ENCODE measurements around the gene SOST.

SOST gene

GRCh38 chr17:43741636-43742035 lies 17.0 kb downstream of the SOST start:
- no peak for DNase-seq
- no peak for ATAC-seq

GRCh38 chr17:43740541-43740940 lies 18.1 kb downstream of the SOST start:
- no peak for DNase-seq
- no peak for ATAC-seq

DNA sequence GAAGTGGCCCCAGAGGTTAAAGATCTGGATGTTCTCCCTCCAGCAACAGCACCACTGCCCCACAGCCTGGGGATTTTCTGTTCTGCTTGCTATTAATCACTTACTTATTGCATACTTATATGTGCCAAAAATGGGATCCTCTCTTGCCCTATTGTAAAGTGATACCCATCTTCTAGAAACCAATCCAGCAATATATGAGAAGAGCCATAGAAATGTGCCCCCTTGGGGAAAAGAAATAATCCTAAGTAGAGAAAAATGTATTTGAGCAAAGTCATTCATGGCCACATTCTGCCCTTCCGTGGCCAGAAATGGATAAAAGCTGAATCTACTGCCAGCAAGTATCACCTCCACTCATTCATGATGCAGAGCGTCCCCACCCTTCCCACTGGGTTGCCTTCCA lies 20.9 kb downstream of the SOST start:
- ATAC-seq: no peak
- no peak for DNase-seq

DNA sequence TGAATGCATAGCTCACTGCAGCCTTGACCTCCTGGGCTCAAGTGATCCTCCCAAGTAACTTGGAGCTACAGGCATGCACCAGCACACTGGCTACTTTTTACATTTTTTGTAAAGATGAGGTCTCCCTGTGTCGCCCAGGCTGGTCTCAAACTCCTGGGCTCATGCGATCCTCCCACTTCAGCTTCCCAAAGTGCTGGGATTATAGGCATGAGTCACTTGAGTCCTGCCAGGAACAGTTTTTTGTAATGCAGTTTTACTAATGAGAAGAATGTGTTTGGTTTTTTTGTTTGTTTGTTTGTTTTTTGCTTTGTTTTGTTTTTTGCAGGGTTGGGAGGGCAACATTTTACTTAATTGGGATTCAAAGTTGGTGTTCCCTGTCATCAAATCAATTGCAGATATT lies 22.2 kb downstream of the SOST start:
- DNase-seq: no peak
- ATAC-seq: no peak

- ATAC-seq (no peak), DNase-seq (no peak)
Measured at GRCh38 chr17:43734376-43734775, 24.2 kb downstream of the SOST start.

- DNase-seq (no peak), ATAC-seq (no peak)
Measured at GRCh38 chr17:43733956-43734355, 24.6 kb downstream of the SOST start.

- no peak for ATAC-seq
- no peak for DNase-seq
Measured at GRCh38 chr17:43732958-43733357, 25.6 kb downstream of the SOST start.

DNA sequence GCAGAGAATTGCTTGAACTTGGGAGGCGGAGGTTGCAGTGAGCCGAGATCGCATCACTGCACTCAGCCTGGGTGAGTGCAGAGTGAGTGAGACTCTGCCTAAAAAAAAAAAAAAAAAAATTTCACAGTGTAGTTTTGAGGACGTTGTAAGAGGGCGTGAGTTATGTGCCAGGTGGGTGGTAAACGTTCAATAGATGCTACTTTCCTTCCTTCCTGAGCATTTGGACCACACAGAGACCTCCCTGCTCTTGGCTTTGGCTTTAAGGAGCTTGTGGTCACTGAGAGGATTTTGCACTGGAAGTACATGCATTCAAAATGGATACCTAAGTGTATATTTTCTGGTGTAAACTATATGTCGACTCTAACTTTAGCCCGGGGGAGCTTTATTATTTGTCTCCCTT lies 30.5 kb downstream of the SOST start:
- ATAC-seq (no peak), DNase-seq (no peak)

DNA sequence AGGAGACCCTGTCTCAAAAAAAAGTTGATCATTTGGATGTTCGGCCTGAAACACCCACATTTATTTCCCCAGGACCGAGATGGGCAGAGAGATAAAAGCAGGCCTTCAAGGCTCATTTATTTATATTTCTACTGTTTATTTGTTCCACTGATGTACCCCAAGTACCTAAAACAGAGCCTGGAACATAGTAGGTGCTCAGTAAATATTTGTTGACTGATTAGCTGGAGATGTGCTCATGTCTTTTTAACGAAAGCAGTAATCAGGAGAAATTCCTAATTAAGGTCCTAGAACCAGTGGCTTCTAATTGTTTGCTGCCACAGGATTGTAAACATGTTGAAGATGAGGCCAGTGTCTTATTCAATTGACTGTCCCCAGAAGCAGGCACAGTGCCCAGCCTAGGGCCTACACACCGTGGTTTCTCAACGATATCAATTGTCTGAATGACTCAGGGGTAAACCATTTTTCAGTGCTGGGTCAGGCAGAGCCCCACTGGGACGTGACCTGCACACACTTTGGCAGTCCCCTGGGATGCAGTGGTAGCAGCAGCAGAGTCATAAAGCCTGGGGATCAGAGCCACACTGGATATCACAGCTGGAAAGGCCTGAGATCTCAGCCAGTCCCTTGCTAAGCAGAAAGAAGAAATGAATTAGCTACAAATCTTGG lies 34.8 kb downstream of the SOST start:
- DNase-seq (no peak), ATAC-seq (no peak)

- DNase-seq (no peak), ATAC-seq (no peak)
Measured at GRCh38 chr17:43722870-43723665, 35.5 kb downstream of the SOST start.

GRCh38 chr17:43722269-43722619 lies 36.3 kb downstream of the SOST start:
- DNase-seq (no peak), ATAC-seq (no peak)

- no peak for ATAC-seq
- no peak for DNase-seq
Measured at GRCh38 chr17:43721537-43722268, 36.9 kb downstream of the SOST start.

DNA sequence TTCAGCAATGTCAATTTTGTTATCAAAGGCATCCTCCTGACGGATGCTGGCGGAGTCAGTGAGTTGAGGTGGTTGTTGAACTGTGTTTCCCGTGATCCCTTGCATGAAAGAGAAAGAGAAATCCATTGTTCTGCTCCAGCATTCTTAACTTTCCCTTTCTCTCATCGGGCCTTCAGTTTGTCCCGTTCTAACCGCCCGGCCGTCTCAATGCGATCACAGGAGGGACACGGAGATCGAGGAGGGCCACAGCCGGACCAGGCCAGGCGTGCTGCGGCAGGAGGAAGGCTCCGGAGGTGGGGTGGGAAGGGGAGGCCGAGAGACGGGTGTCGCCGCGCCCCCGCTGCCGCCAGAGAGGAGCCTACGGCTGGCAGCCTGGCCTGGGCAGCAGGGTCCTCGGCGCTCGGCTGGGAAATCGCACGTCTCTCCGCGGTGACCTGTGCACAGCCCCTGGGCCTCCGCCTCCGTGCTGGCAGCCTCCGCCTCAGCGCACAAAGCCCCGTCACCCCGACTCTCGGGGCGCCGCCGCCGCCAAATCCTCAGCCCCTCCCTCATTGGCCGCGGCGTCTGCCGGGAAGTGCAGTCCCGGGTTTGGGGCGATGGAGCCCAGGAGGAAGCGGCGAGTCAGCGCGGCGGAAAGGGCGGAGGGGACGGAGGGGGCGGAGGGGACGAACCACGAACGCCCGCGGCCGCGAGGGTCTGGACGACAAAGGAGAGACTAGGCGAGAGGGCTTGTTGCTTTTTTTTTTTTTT lies 38.1 kb downstream of the SOST start:
- peak; percentile 87 for ATAC-seq
- peak; percentile 83 for DNase-seq

DNA sequence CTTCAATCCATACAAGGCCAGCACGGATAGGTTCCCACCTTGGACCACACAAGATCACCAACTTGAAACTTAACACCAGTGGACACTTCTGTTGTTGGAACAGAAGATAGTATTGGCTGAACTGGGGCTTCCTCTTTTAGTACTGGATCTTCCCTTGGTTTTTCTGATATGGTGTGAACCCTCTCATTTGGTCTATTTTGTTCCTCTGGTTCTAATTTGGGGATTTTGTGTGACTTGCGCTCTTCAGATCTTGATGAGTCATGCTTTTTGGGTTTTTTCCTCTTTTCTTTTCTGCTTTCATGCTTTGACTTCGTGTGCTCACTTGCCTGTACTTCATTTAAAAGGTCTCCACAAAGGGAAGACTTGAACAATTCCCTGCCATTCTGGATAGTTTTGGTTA lies 39.0 kb downstream of the SOST start:
- DNase-seq: no peak
- ATAC-seq: peak; percentile 7

DNA sequence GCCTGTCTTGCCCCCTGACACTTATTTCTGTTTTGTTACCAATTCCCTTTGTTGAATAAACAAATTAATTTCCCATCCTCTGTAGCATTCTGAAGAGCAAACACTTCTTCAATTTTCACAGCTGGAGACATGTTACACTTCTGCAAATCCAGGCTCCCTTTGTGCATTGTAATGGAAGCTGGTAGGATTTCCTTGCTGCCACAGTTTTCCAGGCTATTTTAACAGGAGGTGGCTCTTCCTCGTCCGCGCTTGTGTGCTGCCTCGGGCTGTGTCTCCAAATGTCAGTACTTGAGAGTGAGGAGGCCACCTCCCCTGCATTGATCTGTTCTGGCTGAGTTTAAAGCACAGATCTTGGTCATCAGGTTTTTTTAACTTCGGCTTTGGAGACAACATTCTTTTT lies 40.0 kb downstream of the SOST start:
- DNase-seq (no peak), ATAC-seq (no peak)

DNA sequence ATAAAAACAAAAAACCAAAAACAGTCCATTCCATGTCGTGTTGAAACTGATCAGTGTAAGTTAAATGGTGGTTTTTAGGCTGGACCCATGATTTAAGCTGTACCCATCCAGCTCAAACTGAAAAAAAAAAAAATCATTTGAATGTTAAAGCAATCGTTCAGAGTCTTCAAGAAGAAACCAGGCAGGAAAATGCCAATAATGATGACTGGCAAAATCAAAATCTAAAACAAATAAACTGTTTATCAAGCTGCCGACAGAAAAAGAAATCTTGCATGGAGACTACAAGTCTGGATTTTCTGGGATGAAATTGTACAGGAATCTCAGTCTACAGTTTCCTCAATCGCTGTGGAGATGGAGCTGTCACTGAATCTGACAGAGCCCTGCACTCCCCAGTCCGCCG lies 40.7 kb downstream of the SOST start:
- ATAC-seq: no peak

DNA sequence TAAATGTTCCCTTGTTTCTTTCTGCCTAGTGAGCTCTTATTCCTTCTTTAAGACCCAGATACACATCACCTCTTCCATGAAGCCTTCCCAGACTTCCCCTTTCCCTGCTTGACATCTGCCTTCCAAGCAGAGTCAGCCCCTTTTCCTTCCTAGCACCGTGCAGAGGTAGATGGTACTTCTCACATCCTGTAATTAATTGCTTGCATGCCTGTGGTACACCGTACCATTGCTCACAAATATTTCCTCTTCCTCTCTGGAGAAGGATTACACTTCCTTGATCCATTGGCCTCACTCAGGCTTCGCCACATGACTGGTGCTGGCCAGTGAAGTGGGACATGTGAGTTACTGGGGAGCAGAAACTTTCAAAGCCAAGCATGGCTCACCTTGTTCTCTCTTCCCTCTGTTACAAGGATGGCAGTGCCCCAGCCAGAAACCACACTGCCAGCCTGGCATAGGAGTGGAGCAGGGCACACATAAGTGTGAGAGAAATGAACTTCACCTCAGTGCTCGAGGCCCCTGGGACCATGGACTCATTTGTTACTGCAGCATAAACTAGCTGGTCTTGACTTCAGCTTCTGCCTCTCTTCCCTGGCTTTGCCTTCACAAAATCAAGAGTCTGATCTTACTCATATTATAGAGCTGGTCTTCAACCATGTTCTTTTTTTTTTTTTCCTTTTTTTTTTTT lies 44.0 kb downstream of the SOST start:
- no peak for DNase-seq

More for the DNA sequence above, 40.7 kb downstream of the SOST start:
- no peak for DNase-seq

DNA sequence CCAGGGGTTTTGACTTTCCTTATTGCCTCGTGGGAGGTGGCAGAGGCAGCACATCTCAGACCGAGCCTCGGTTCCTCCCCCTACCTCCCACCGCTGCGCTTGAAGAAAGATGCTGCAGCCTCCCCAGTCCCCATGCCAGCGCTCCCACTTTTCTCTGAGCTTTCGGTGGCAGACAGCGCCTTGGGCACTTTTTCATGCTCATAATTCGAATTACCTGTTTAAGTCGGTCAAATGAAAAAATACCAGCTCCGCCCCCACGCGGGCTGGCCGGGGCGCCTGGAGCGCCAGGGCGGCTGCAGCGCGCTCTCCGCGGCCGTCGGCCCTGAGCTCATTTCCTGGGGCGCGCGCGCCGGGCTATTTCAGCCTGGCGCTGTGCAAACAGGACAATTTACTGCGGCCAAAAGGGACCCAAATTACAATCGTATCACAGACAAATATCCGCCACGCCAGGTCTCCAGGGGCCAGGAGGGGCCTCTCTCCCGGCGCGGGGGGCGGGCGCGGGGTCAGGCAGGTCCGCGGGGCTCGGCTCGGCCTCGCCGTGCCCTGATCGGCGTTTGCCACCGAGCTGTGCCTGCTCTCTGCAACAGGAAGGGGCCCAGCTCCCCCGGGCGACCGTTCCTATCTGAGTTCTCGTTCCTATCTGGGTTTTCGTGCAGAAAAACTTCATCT lies 45.0 kb downstream of the SOST start:
- ATAC-seq: peak; percentile 36
- peak; percentile 34 for DNase-seq

More for the DNA sequence above, 44.0 kb downstream of the SOST start:
- ATAC-seq: no peak

DNA sequence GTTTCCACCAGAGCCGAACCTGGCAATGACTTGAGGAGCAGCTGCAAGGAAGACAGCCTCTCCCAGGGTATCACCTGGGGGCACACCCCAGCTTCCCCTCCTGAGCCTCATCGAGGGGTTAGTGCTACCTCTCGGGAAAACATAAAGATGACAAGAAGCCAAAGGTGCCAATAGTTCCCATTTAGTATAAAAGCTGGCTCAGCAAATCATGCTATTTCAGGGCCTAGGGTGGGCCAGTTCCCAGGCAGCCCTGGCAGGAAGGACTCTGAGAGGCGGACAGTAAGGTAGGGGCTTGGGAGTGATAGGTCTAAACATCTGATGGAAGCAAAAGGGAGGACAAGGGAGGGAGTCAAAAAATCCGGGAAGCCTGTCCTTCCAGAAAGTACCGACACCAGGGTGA lies 46.2 kb downstream of the SOST start:
- ATAC-seq: no peak

DNA sequence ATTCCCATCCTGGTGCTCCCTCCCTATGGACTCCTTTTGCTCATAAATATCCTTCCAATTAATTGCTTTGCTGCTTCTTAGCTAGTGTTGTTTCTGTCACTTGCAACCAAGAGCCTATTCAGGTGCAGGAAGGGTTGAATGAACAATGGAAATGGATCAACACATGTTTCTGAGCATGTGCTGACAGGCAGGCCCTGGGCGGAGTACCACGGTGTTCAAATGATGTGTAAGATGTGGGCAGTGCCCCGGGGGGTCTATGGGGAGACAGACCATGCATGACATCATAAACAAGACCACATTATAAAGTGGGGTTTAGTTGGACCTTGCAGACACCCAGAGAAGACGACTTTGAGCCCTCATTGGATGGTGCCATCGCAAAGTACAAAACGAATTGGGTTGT lies 48.5 kb downstream of the SOST start:
- DNase-seq (no peak), ATAC-seq (no peak)

More for the DNA sequence above, 46.2 kb downstream of the SOST start:
- DNase-seq: no peak

- DNase-seq: no peak
- no peak for ATAC-seq
Measured at GRCh38 chr17:43709210-43709609, 49.4 kb downstream of the SOST start.

Data from stimulated activated naive CD8-positive, alpha-beta T cell treated with anti-CD3 and anti-CD28 coated beads, Interleukin-15, Interleukin-2, amounts not matched to agents 100 U/mL and 50 U/mL, for 24 hours (primary cell).